GM12878 (cell line): ENCODE results near the gene GNPTAB. TPM values are rescaled to one million over a fixed set of nuclear protein-coding genes. Genes with fewer than 3 reads are reported as not detected.

Experiments
- ATAC-seq: fragments of 200-7000 bp; cut with Tn5 transposase; 3 replicates; pipeline ENCODE4 v1.9.1; 2020; ENCODE audit warnings: mild to moderate bottlenecking, moderate library complexity
- BruUV-seq: library from RNA; stranded (reverse); fragments of 400-500 nt; replicated peaks from 2 replicates; lab custom pipeline; 2021; lab: Mats Ljungman, UMichigan
- CTCF ChIA-PET: fragments of 300-600 bp; sonication (Branson Sonifier 250); formaldehyde crosslinking; extraction: SDS; loops from one replicate; lab custom pipeline; 2021; ENCODE audit warnings: inconsistent platforms; lab: Yijun Ruan, JAX
- POLR2A ChIA-PET: fragments of 350-600 bp; formaldehyde crosslinking; extraction: SDS; loops from one replicate; lab custom pipeline; 2021; ENCODE audit warnings: inconsistent platforms; lab: Charles Lee
- RAD21 ChIA-PET: fragments of 300-600 bp; sonication (Branson Sonifier 250); formaldehyde crosslinking; loops from one replicate; lab custom pipeline; 2023; ENCODE audit warnings: antibody characterized with exemption; ENCODE audit not compliant: unreplicated experiment; lab: Charles Lee
- SMC1A ChIA-PET: fragments of 300-600 bp; sonication (Branson Sonifier 250); formaldehyde crosslinking; loops from one replicate; lab custom pipeline; 2023; ENCODE audit not compliant: unreplicated experiment, uncharacterized antibody; lab: Charles Lee
- DNase-seq: peaks from one replicate; pipeline ENCODE4 v3.0.0-alpha.2; 2011; ENCODE audit warnings: low read depth, low spot score
- FAIRE-seq: peaks from 3 replicates; lab custom pipeline; 2011; peaks lifted over from hg19 to GRCh38; lab: Jason Lieb, UNC
- H2AFZ ChIP-seq: 2 replicates; pipeline ENCODE4 v1.6.0; 2011; ENCODE audit warnings: low read depth, low read length, control low read depth; ENCODE audit not compliant: control insufficient read depth
- H3K27ac ChIP-seq: 2 replicates; pipeline ENCODE4 v1.5.1; 2011; ENCODE audit warnings: control low read depth; ENCODE audit not compliant: control insufficient read depth, insufficient read depth
- H3K27me3 ChIP-seq, 2 experiments: replicated peaks in 1 of 2; 2 replicates each; pipeline versions ENCODE4 v1.6.0 to v1.6.1; 2011; ENCODE audit warnings: low read length in 1 of 2; ENCODE audit not compliant: control insufficient read depth in 2 of 2, insufficient read depth in 2 of 2
- H3K36me3 ChIP-seq, 2 experiments: 2 replicates each; pipeline ENCODE4 v1.5.1; 2011; ENCODE audit warnings: low read length in 1 of 2; ENCODE audit not compliant: control insufficient read depth in 2 of 2, insufficient read depth in 2 of 2
- H3K4me1 ChIP-seq: 2 replicates; pipeline ENCODE4 v1.6.1; 2011; ENCODE audit warnings: mild to moderate bottlenecking, low read length, moderate library complexity, mixed read lengths; ENCODE audit not compliant: control insufficient read depth, insufficient read depth
- H3K4me2 ChIP-seq: 2 replicates; pipeline ENCODE4 v1.6.0; 2011; ENCODE audit warnings: control low read depth; ENCODE audit not compliant: control insufficient read depth, insufficient read depth
- H3K4me3 ChIP-seq: fragments of 200-600 bp; sonication (generic); 2 replicates; pipeline ENCODE4 v1.5.1; 2016
- H3K79me2 ChIP-seq: 2 replicates; pipeline ENCODE4 v1.6.0; 2011; ENCODE audit warnings: low read length; ENCODE audit not compliant: control insufficient read depth, insufficient read depth
- H3K9ac ChIP-seq: 2 replicates; pipeline ENCODE4 v1.8.0; 2011; ENCODE audit warnings: low read length, control low read depth, mixed read lengths; ENCODE audit not compliant: control insufficient read depth, insufficient read depth
- H3K9me3 ChIP-seq: replicated peaks from 3 replicates; pipeline ENCODE4 v1.5.1; 2011; ENCODE audit warnings: mild to moderate bottlenecking, low read length; ENCODE audit not compliant: control insufficient read depth, insufficient read depth
- H4K20me1 ChIP-seq: 2 replicates; pipeline ENCODE4 v1.6.0; 2011; ENCODE audit not compliant: control insufficient read depth, insufficient read depth
- ATF7 ChIP-seq: fragments of 450-650 bp; IDR thresholded peaks from 2 replicates; pipeline ENCODE4 v1.6.1; 2016; ENCODE audit warnings: low read depth, mild to moderate bottlenecking
- POLR2A ChIP-seq: IDR thresholded peaks from 2 replicates; pipeline ENCODE4 v1.6.1; 2011; ENCODE audit warnings: low read depth, mild to moderate bottlenecking, low read length
- RAD21 ChIP-seq: IDR thresholded peaks from 2 replicates; pipeline ENCODE4 v1.6.1; 2011; ENCODE audit warnings: mild to moderate bottlenecking, low read depth, low read length, moderate library complexity; ENCODE audit not compliant: insufficient read depth
- WGBS: methylation state at CpG from one replicate; pipeline ENCODE4 v1.1.6; 2016; ENCODE audit warnings: low lambda C conversion rate; ENCODE audit not compliant: insufficient replicate concordance, insufficient coverage; ENCODE audit errors: missing lambda C conversion rate; 5-methylcytosine and 5-hydroxymethylcytosine counted together
- in situ Hi-C: fragments of 300-500 bp; cut with MboI; formaldehyde crosslinking; loops from 9 replicates; pipeline ENCODE4 v1.14.3; 2018; ENCODE audit warnings: mixed read lengths
- intact Hi-C: fragments of 100-400 bp; cut with micrococcal nuclease; formaldehyde crosslinking; loops from one replicate; pipeline ENCODE4 v1.14.2; 2022; ENCODE audit not compliant: unreplicated experiment
- polyA plus RNA-seq, 11 experiments: library from polyadenylated mRNA; depleted of rRNA in 4 of 11; unstranded in 6 of 11; stranded (reverse) in 5 of 11; fragments of >200 nt; fragmentation: Nextera tagmentation in 4 of 11; fragmentation: Illumina TruSeq in 1 of 11; extraction: Ambion mirVana in 4 of 11; extraction: Trizol in 1 of 11; gene quantifications; 1 replicate in 1 of 11; 2 replicates in 10 of 11; pipeline versions ENCODE4 v1.2.1 to v1.2.3, GENCODE V29; 2011 to 2016; ENCODE audit warnings: inconsistent platforms in 2 of 11, missing spikeins in 2 of 11, low read depth in 1 of 11
- total RNA-seq, 4 experiments: library from RNA; depleted of rRNA in 3 of 4; stranded (reverse); fragments of >200 nt in 3 of 4; fragmentation: Illumina TruSeq in 1 of 4; extraction: Trizol in 1 of 4; gene quantifications; 2 replicates each; pipeline versions ENCODE4 v1.2.1 to v1.2.3, GENCODE V29; 2013 to 2021
- TF ChIP-seq, protein P1 (sequence below): IDR thresholded peaks from 2 replicates; pipeline ENCODE4 v1.6.1; 2012; ENCODE audit warnings: improper control_type of control experiment, low read depth, low read length; ENCODE audit not compliant: insufficient replicate concordance

Gene GNPTAB
- total and polyA plus RNA-seq, 10 of the 15 experiments (the other 5 are each of a cell fraction or from before 2014, with no cell fraction given): 9.8 to 38.9 (median 35.3) TPM

DNA sequence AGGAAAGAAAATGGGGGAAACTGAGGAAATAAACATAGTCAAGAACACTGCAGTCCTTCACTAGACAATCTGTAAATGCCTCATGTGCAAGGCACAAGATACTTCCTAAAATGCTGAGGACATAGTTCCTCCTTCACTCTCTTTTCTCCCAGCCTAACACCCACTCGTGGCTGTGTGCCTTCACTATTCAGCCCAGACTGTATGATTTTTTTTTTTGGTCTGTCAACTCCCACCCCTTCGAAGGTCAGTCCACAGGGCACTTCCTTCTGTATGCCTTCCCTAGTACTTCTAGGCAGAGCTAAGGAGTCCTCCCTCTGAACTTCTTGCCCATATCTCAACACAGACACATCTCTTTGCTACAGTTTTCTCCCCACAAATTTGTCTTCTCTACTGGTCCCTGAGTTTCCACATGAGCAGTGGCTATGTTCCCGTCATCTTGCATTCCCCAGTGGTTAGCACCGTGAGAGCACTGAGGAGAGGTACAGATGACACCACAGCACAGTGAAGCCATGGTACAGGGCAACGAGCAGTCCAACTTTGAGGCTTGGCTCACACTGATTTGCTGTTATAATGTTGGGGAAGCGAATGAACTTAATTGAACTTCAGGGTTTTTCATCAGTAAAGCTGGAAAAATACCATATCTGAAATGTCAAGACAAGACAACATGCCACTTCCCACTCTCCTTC, 67.4 kb downstream of the GNPTAB start:
- intact Hi-C loops: no loop called here
- Histone ChIP-seq H2AFZ (no peak overlapping the region), H3K4me2 (no peak overlapping the region), H3K27ac (no peak overlapping the region), H3K79me2 (no peaks in the 10 kb centered on the region), H3K9ac (no peak overlapping the region), H3K36me3 (peaks cover 0 to 16% of the 10 kb centered on the region in 2 experiments; a peak in 2 of 4 replicates), H3K4me3 (no peak overlapping the region), H3K9me3 (no peaks in the 10 kb centered on the region), H3K4me1 (no peaks in the 10 kb centered on the region), H4K20me1 (no peaks in the 10 kb centered on the region)
- ATAC-seq (no peak), FAIRE-seq (no peak), DNase-seq (no peak)
- POLR2A ChIA-PET: interaction anchor here (0.6 kb wide), 1 partner anchor 341 kb away, joined by 3 read pairs; no protein-coding TSS in a partner anchor
- BruUV-seq: no TSS peak
- SMC1A ChIA-PET: interaction anchor here (0.8 kb wide), 1 partner anchor 349 kb away, joined by 3 read pairs; no protein-coding TSS in a partner anchor
- RAD21 ChIA-PET: interaction anchor here (1.8 kb wide), 1 partner anchor 10 kb away, joined by 6 read pairs; no protein-coding TSS in a partner anchor
- CTCF ChIA-PET: interaction anchor here (1.6 to 4.3 kb wide), 3 partner anchors 8 to 67 kb away, joined by 7 to 34 read pairs (median 10); partner anchors contain the start of gene GNPTAB
- 57% methylated on average over 6 of the region's 6 CpGs for WGBS
- TF ChIP-seq, protein P1, sequence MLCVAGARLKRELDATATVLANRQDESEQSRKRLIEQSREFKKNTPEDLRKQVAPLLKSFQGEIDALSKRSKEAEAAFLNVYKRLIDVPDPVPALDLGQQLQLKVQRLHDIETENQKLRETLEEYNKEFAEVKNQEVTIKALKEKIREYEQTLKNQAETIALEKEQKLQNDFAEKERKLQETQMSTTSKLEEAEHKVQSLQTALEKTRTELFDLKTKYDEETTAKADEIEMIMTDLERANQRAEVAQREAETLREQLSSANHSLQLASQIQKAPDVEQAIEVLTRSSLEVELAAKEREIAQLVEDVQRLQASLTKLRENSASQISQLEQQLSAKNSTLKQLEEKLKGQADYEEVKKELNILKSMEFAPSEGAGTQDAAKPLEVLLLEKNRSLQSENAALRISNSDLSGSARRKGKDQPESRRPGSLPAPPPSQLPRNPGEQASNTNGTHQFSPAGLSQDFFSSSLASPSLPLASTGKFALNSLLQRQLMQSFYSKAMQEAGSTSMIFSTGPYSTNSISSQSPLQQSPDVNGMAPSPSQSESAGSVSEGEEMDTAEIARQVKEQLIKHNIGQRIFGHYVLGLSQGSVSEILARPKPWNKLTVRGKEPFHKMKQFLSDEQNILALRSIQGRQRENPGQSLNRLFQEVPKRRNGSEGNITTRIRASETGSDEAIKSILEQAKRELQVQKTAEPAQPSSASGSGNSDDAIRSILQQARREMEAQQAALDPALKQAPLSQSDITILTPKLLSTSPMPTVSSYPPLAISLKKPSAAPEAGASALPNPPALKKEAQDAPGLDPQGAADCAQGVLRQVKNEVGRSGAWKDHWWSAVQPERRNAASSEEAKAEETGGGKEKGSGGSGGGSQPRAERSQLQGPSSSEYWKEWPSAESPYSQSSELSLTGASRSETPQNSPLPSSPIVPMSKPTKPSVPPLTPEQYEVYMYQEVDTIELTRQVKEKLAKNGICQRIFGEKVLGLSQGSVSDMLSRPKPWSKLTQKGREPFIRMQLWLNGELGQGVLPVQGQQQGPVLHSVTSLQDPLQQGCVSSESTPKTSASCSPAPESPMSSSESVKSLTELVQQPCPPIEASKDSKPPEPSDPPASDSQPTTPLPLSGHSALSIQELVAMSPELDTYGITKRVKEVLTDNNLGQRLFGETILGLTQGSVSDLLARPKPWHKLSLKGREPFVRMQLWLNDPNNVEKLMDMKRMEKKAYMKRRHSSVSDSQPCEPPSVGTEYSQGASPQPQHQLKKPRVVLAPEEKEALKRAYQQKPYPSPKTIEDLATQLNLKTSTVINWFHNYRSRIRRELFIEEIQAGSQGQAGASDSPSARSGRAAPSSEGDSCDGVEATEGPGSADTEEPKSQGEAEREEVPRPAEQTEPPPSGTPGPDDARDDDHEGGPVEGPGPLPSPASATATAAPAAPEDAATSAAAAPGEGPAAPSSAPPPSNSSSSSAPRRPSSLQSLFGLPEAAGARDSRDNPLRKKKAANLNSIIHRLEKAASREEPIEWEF: no peak
- no peak for TF ChIP-seq POLR2A
- no peak for TF ChIP-seq RAD21
- TF ChIP-seq ATF7: no peak
- TF ChIP-seq, all 136 proteins: peak for 0
- H3K27me3 ChIP-seq: no peaks in the 10 kb centered on the region
- in situ Hi-C loops: loop anchor here (5.0 kb wide), 1 partner anchor 351 kb away; no protein-coding TSS in a partner anchor
